Left lobe of liver (tissue), 2 donors: ENCODE results near the gene ZSCAN18. TPM values are rescaled to one million over a fixed set of nuclear protein-coding genes. Genes with fewer than 3 reads are reported as not detected.

Experiments
- ATAC-seq: fragments of 200-7000 bp; cut with Tn5 transposase; one replicate; pipeline ENCODE4 v1.9.1; 2020; ENCODE audit warnings: mild to moderate bottlenecking, moderate library complexity
- DNase-seq: peaks from one replicate; pipeline ENCODE4 v3.0.0-alpha.2; 2020; ENCODE audit warnings: low spot score
- total RNA-seq: library from RNA; stranded (reverse); gene quantifications from one replicate; pipeline ENCODE4 v1.2.1, GENCODE V29; 2021
- donor health status: DM: no; HTN: no; CAD: no; lungs with moderate emphysema.
- donor health status: DM: no; HTN: yes; CAD: no.

The ZSCAN18 gene
- total RNA-seq, 1 donor from 2014 or later = 15.4 TPM

DNA sequence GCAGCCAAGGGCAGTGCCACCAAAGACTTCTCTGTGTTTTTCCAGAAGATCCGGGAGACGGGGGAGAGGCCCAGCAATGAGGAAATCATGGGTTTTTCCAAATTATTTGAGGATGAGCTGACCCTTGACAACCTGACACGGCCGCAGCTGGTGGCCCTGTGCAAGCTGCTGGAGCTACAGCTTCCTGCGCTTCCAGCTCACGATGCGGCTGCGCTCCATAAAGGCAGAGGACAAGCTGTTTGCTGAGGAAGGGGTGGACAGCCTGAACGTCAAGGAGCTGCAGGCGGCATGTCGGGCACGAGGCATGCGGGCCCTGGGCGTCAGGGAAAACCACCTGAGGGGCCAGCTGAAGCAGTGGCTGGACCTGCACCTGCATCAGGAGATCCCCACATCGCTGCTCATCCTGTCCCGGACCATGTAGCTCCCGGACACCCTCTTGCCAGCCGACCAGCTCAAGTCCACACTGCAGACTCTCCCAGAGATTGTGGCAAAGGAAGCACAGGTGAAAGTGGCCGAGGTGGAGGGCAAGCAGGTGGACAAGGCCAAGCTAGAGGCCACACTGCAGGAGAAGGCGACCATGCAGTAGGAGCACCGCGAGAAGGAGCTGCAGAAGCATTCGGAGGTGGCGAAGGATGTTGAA, 52.5 kb downstream of the ZSCAN18 start:
- DNase-seq (no peak), ATAC-seq (no peak)

DNA sequence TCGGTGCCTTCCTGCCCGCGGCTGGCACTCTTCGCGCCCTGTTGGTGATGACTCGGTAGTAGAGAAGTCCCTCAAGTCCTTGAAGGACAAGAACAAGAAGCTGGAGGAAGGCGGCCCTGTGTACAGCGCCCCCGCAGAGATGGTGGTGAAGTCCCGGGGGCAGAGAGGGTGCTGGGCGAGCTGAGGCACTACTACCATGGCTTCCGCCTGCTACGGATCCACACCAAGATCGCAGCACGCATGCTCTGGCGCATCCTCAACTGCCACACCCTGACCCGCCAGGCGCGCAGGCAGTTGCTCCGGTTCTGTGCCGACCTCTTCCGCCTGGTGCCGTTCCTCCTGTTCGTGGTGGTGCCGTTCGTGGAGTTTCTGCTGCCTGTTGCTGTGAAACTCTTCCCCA, 53.1 kb downstream of the ZSCAN18 start:
- DNase-seq = no peak

DNA sequence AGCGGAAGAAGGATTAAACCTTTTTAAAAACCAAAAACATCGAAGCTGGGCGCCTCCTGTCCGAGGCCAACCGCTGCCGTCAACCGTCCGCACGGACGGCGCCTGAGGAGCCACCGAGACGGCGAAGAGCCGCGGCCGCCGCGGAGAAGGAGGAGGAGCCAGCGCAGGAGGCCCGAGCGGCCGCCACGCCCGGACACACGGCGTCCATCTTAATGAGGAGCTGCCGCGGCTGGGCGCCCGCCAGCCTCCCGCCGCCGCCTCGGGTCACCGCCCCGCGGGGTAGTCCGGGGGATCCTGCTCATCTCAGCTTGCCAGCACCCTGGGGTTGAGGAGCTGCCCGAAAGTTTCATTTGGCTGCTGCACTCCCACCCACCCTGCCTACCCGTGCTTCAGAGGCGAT, 53.6 kb downstream of the ZSCAN18 start:
- DNase-seq (no peak), ATAC-seq (no peak)

More for the DNA sequence above, 53.1 kb downstream of the ZSCAN18 start:
- ATAC-seq = no peak

DNA sequence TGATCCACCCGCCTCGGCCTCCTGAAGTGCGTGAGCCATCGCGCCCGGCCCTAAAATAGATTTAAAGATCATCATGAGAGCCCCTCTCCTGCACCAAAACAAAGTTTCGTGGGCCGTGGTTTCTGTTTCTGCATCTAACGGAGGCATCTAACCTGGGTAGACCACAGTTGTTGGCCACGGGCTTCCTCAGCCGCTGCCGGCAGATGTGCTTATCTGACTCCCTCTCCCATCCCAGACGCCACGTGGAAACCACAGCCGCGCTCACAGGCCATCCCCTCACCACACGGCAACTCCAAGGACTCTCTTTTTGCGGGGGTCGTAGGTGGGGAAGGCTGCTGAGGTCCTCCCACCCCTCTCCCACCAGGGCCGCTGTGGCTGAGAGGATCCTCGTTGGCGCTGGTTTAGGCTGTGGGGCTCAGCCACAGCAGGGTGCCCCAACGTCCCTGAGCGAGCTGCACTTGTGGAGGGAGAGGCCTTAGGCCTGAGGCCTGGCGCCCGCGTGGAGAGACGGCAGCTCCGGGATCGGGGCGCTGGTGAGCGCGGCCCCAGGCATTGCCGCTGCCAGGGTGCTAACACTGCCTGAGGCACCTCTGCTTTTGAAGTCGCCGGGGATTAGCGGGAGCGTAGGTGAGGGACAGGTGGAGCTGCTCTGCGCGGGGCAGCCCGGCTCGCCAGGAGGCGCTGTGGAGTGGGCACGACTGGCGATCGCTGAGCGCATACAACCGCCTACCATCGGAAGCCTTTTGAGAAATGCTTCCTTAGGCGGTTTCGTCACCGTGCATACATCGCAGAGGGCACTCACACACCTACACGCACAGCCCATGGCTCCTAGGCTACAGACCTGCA, 55.3 kb downstream of the ZSCAN18 start:
- DNase-seq = no peak
- no peak for ATAC-seq

DNA sequence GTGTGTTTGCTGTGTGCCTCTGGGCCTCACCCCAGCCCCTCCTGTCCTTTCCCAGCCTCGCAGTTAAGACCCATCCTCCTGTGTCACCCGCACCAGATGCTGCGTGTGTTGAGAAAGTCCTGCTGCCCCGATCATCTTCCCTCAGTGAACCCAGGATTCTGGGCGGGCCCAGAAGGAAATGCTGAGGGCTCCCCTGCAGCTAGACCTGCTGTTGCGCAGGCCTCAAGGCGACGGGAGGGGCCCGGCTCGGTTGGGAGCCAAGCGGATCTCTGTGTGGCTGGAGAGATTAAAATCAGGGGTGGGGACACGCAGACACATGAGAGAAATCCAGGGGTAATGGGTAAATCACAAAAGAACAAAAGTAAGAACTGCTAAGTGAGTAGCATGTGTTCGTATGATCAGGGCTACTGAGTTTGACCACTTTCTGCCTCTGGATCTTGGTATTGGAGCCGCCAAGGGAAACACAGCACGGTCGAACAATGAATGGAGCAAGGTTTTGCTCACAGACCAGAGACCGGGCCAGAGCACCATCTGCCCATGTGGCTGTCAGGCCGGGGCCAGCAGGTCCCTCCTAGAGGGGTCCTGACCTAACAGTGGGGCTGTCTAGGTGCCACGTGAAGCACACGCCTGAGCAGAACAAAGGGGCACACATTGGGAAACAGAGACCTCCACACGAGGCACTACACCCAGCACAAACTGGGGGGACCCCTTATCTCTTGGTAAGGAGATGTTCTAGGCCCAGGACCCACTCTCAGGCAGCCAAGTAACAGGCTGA, 57.1 kb downstream of the ZSCAN18 start:
- DNase-seq (no peak), ATAC-seq (no peak)

DNA sequence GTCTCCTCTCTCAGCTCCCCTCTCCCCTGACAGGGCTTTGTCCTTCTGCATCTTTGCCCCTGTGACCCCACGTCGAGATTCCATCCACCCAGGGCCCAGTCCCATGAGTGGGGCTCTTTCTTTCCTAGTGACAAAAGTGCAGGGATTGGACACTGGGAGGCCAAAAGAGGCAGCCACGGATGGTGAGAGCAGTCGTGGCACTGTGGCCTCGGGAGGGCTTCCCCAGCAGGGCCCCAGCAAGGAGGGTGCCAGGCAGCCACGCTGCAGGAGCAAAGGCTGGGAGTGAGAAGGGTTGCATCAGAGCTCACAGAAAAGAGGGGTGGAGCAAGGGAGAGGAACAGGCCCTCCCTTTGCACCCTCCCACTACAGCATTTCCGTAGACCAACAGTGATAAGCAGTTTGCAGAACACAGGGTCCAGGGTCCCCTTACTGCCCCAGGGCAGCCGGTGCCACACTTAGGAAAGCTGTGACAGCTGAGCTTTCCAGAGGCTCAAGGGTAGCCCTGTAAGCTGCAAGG, 59.3 kb downstream of the ZSCAN18 start:
- no peak for DNase-seq
- ATAC-seq = no peak

DNA sequence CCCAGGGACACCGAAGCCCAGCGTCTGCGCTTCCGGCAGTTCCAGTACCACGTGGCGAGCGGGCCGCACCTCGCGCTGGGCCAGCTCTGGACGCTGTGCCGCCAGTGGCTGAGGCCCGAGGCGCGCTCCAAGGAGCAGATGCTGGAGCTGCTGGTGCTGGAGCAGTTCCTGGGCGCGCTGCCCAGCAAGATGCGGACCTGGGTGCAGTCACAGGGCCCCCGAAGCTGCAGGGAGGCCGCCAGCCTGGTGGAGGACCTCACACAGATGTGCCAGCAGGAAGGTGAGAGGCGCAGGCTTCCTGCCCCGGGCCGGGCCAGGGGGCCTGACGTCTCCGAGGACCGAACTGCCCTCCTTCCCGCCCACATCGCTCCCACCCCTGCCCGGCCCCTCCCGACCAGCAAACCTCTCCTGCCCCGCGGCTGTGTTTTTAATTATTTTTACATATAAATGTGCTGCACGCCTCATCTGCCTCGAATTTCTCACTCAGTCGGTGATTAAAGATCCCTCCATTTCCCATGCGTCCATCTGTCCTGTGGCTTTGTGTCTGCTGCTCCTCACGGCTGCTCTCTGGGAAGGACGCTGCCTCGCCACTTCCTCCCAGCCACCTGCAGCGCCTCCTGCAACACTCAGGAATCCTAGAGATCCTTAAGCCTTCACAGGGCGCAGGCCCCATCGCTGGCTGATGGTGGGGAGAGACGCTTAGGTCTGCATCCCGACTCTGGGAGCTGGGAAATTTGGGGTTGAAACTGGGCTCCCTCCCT, 59.9 kb downstream of the ZSCAN18 start:
- DNase-seq (no peak), ATAC-seq (no peak)

DNA sequence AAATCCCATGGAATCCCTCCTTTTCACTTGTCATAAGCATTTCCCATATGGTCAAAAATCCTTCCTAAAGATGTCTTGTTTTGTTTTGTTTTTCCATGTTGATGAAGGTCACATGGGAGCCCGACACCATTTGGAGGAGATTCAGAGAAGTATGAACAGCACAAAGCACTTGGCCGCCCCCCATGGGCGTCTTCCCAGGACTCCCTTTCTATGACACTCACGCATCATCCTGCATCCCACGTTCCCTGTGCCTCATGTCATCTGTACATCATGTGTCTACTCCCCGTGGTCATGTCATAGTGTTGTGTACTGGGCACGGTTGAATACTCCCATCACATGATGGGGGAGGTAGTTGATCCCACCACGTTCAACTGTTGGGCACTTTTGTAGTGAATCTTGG, 62.2 kb downstream of the ZSCAN18 start:
- ATAC-seq (no peak), DNase-seq (no peak)

DNA sequence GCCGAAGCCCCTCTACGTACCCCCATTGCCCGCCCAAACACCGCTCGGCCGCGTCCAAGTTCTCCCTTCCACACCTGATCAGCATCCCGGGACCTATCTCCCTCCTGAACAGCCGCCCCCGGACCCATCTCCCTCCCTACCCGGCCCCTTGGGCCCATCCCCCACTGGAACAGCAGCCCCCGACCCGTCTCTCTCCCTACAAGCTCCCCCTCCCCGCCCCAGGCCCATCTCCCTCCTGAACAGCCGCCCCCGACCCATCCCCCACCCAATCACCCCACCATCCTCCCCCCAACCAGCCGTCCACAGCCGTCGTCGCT, 63.6 kb downstream of the ZSCAN18 start:
- DNase-seq (no peak), ATAC-seq (no peak)

Other genes starting within 250 kb of the ZSCAN18 start
- gene ZNF587, start 248.4 kb downstream of the ZSCAN18 start, total RNA-seq = 19.1 TPM
- gene ZNF814, start 209.2 kb downstream of the ZSCAN18 start, total RNA-seq = 12.9 TPM
- 15.2 TPM for gene ZNF417, start 181.6 kb downstream of the ZSCAN18 start, total RNA-seq
- gene ZNF418, start 162.8 kb downstream of the ZSCAN18 start, total RNA-seq = 3.5 TPM
- 1.1 TPM for gene ZNF256, start 150.5 kb downstream of the ZSCAN18 start, total RNA-seq
- 1.1 TPM for gene C19orf18, start 123.7 kb downstream of the ZSCAN18 start, total RNA-seq
- gene ZNF606, start 95.4 kb downstream of the ZSCAN18 start, total RNA-seq = 9.2 TPM
- gene ZSCAN1, start 64.2 kb downstream of the ZSCAN18 start, total RNA-seq = not detected
- 0.45 TPM for gene ZNF135, start 38.9 kb downstream of the ZSCAN18 start, total RNA-seq
- gene ZNF329, start 52.6 kb upstream of the ZSCAN18 start, total RNA-seq = 5.7 TPM
- gene ZNF274, start 84.8 kb upstream of the ZSCAN18 start, total RNA-seq = 13.7 TPM
- gene ZNF544, start 130.7 kb upstream of the ZSCAN18 start, total RNA-seq = 10.0 TPM
- gene ZNF8, start 180.7 kb upstream of the ZSCAN18 start, total RNA-seq = 1.8 TPM
- gene ERVK3-1, start 207.1 kb upstream of the ZSCAN18 start, total RNA-seq = 14.3 TPM
- 2.4 TPM for gene ZSCAN22, start 228.8 kb upstream of the ZSCAN18 start, total RNA-seq